ENCODE data around the gene FAM177A1. TPM values are rescaled to one million over a fixed set of nuclear protein-coding genes. Genes with fewer than 3 reads are reported as not detected.

FAM177A1 gene
- total and polyA plus RNA-seq, 8 donors: 21.3 to 32.9 (median 31.9) TPM

DNA sequence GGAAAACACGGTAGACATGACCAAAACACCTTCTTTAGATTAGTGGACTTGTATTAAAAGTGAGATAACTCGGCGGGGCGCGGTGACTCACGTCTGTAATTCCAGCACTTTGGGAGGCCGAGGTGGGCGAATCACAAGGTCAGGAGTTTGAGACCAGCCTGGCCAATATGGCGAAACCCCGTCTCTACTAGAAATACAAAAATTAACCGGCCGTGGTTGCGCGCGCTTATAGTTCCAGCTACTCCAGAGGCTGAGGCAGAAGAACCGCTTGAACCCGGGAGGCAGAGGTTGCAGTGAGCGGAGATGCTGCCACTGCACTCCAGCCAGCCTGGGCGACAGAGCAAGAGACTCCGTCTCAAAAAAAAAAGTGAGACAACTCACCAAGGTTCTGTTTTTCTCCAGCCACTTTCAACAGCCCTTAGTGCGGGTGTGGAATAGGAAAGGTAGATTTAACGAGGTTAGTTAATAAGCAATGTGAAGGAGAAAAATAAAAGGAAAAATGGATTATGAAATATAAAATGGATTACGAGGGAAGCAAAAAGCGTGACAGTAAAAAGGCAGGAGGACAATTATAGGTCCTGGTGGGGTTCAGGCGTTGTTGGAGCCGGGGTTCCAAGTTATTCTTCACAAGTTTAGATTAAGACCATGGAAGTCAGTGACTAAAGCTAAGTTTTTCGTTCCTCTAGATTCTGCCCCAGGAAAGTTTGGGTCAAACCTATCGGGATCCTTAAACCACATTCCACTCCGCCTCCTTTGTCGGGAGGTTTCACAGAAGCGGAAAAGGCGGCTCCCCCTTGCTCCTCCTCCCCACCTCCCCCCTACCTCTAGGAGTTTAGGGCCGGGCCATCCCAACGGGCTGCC, 75.2 kb downstream of the FAM177A1 start:
- H3K4me3 ChIP-seq: peak overlapping the region; percentile 48 to 72 (median 52)
- intact Hi-C loops (cut with DNase I): no loop called here
- ATAC-seq (peak in 1 of 4 donors; percentile 3), DNase-seq (peak in 3 of 6 donors; percentile 17 to 25 (median 24)), FAIRE-seq (no peak)
- H3K27me3 ChIP-seq: no peaks in the 10 kb centered on the region
- no peaks in the 10 kb centered on the region for H3K9me3 ChIP-seq
- no peaks in the 10 kb centered on the region for H3K36me3 ChIP-seq
- peak overlapping the region; percentile 86 to 98 (median 96) for H3K27ac ChIP-seq
- TF ChIP-seq, protein P1, sequence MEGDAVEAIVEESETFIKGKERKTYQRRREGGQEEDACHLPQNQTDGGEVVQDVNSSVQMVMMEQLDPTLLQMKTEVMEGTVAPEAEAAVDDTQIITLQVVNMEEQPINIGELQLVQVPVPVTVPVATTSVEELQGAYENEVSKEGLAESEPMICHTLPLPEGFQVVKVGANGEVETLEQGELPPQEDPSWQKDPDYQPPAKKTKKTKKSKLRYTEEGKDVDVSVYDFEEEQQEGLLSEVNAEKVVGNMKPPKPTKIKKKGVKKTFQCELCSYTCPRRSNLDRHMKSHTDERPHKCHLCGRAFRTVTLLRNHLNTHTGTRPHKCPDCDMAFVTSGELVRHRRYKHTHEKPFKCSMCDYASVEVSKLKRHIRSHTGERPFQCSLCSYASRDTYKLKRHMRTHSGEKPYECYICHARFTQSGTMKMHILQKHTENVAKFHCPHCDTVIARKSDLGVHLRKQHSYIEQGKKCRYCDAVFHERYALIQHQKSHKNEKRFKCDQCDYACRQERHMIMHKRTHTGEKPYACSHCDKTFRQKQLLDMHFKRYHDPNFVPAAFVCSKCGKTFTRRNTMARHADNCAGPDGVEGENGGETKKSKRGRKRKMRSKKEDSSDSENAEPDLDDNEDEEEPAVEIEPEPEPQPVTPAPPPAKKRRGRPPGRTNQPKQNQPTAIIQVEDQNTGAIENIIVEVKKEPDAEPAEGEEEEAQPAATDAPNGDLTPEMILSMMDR (IDR thresholded peaks at IDR 0.05): no peak
- H3K4me1 ChIP-seq: peaks cover 0 to 16% (median 13%) of the 10 kb centered on the region in 3 donors
- WGBS, 2 donors: 4 to 7% methylated on average over 34 of the region's 34 CpGs

DNA sequence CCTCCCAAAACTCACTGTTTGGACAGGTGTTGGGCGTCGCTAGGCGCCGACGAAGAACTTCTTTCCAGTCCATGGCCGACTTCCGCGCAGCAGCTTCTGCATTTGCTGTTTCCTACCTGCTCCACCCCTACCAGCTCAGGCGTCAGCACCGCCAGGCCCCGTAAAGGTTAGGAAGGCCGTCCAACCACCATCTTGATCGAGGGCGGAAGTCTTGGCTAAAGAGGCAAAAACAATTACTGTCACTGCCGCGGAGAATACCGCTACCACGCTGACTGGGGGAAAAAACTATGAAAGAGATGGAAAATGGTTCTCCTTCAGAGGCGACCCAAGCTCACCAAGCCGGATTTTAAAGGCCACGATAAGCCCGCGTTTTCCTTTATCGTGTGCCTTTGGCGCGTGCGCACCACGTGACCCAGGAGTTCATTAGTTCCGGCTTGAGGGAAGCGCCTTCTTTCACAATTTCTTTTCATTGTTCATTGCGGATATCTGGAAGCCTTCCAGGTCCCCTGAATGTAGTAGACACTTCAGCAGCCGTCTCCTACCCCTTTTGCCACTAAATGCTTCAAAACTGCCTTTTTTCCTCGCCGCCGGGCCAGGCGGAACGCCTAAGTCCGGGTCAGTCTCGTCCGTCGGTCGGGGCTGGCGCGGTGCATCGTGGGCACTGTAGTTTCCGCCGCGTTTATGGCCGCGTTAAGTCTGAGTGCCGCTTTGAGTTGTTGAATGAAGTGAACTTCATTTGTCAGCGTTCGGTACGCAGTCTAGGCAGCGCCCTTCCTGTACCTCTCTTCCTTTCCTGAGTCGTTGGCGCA, 76.0 kb downstream of the FAM177A1 start, which contains the start of the genes PPP2R3C and PRORP:
TSS of gene PPP2R3C (minus strand) at position 104 of the 809 bp plus-strand sequence. CDS start at position 73, 31 bp downstream.
TSS of gene PRORP (plus strand) at position 666 of the 809 bp plus-strand sequence. CDS start 694 bp downstream, outside the sequence.
- Histone ChIP-seq H3K4me3 (peak within 1 kb of the TSS; percentile 48 to 72 (median 52)), H3K9me3 (no peaks in the 10 kb centered on the region), H3K36me3 (no peaks in the 10 kb centered on the region), H3K4me1 (peaks cover 0 to 16% (median 13%) of the 10 kb centered on the region in 3 donors), H3K27ac (peak within 1 kb of the TSS; percentile 86 to 98 (median 96)), H3K27me3 (no peaks in the 10 kb centered on the region)
- TF ChIP-seq, protein P1 (IDR thresholded peaks at IDR 0.05): no peak
- 0% methylated on average over 57 of the region's 57 CpGs for WGBS, 2 donors
- intact Hi-C loops (cut with DNase I): no loop called here
- FAIRE-seq: peak; percentile 34
- DNase-seq: peak; percentile 90 to 98 (median 96)
- peak; percentile 91 to 95 (median 93) for ATAC-seq

DNA sequence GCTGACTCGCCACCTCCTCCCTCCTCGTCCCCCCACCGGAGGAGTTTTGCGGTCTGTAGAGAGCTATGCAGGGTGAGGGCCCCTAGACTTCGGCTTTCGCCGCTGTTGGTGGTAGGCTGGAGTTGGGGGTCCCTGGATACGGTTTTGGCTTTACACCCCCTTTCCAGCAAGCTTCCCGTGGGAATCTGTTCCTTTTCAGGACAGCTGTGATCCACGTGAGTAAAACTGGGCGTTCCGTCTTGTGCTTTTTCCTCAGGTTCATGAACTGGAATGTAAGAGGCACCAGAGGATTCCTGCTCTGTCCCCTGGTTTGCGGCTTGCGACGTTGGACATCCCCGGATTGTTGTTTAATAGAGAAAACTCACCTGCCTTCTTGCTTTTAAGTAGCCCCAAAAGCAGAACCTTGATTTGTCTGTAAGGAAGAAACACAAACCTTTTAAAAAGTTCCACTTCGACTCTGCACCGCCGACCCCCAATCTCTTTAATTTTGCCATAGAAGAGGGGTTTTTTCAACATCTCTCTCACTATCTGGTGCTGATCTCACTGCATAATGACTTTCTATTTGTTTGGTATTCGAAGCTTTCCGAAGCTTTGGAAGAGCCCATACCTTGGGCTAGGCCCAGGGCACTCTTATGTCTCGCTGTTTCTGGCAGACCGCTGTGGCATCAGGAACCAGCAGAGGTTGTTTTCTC, 76.8 kb downstream of the FAM177A1 start:
- Histone ChIP-seq H3K4me3 (peak overlapping the region; percentile 48 to 72 (median 52)), H3K36me3 (no peaks in the 10 kb centered on the region), H3K4me1 (peaks cover 0 to 16% (median 13%) of the 10 kb centered on the region in 3 donors), H3K27me3 (no peaks in the 10 kb centered on the region), H3K9me3 (no peaks in the 10 kb centered on the region), H3K27ac (peak overlapping the region; percentile 86 to 98 (median 96))
- intact Hi-C loops (cut with DNase I): no loop called here
- TF ChIP-seq, protein P1 (IDR thresholded peaks at IDR 0.05): no peak
- 2% methylated on average over 23 of the region's 23 CpGs for WGBS, 2 donors
- FAIRE-seq (no peak), DNase-seq (no peak), ATAC-seq (peak in 3 of 4 donors; percentile 11 to 27 (median 18))

DNA sequence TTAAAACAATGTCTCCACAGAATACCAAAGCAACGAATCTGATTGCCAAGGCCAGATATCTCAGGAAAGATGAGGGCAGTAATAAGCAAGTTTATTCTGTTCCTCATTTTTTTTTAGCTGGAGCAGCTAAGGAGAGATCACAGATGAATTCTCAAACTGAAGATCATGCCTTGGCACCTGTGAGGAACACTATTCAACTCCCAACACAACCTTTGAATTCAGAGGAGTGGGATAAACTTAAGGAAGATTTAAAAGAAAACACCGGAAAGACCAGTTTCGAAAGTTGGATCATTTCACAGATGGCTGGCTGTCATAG, 77.3 kb downstream of the FAM177A1 start:
- peak overlapping the region; percentile 48 to 72 (median 52) for H3K4me3 ChIP-seq
- TF ChIP-seq, protein P1 (IDR thresholded peaks at IDR 0.05): no peak
- no peaks in the 10 kb centered on the region for H3K9me3 ChIP-seq
- intact Hi-C loops (cut with DNase I): no loop called here
- FAIRE-seq (no peak), DNase-seq (no peak), ATAC-seq (no peak)
- H3K27me3 ChIP-seq: no peaks in the 10 kb centered on the region
- no peaks in the 10 kb centered on the region for H3K36me3 ChIP-seq
- 20 to 22% methylated on average over 3 of the region's 3 CpGs for WGBS, 2 donors
- peak overlapping the region in 2 of 4 donors; percentile 93 to 98 for H3K27ac ChIP-seq
- H3K4me1 ChIP-seq: peaks cover 0 to 16% (median 13%) of the 10 kb centered on the region in 3 donors

All from pancreas (tissue), 10 donors.